Measurements from ENCODE around the gene CCDC90B. TPM values are rescaled to one million over a fixed set of nuclear protein-coding genes. Genes with fewer than 3 reads are reported as not detected.

Gene CCDC90B
- total and polyA plus RNA-seq, 2 donors (not counting 3 experiments of a cell fraction or from before 2014, with no cell fraction given) = 24.3 to 45.8 TPM

GRCh38 chr11:83284501-83285150 is 1.5 kb downstream of the CCDC90B start:
- peak overlapping the region; percentile 86 for H3K27ac ChIP-seq (ENCODE audit: insufficient read depth, low read depth, low read length)
- peak overlapping the region; percentile 90 for H3K9ac ChIP-seq (replicated peaks; ENCODE audit: extremely low read depth, insufficient read depth, low read length)
- no peaks in the 10 kb centered on the region for H4K20me1 ChIP-seq (replicated peaks; ENCODE audit: control insufficient read depth, extremely low read depth, insufficient read depth, low read length)
- peaks cover 36% of the 10 kb centered on the region for H3K79me2 ChIP-seq (ENCODE audit: control insufficient read depth, insufficient read depth, low read length)
- no peaks in the 10 kb centered on the region for H3K36me3 ChIP-seq (ENCODE audit: control insufficient read depth in 2 of 2, extremely low read depth in 1 of 2, insufficient read depth in 2 of 2, low read length in 2 of 2)
- intact Hi-C loops (cut with micrococcal nuclease) = loop anchor here (1.0 to 10.0 kb wide), 3 partner anchors 26 to 380 kb away; partner anchors contain the start of genes DDIAS and PRCP
- peak overlapping the region; percentile 83 for H3K4me2 ChIP-seq (ENCODE audit: insufficient read depth, low read length)
- FAIRE-seq (no peak), DNase-seq (ENCODE audit: low read depth, low spot score) (peak; percentile 36)
- POLR2A ChIA-PET = no interaction called here
- BruUV-seq (replicated peaks) = no TSS peak
- H3K9me3 ChIP-seq (replicated peaks; ENCODE audit: control insufficient read depth, insufficient read depth, low read length) = no peaks in the 10 kb centered on the region
- peak overlapping the region; percentile 47 to 100 (median 85) for H3K4me3 ChIP-seq (replicated peaks in 1 of 3; ENCODE audit: insufficient read depth in 1 of 3, low read depth in 1 of 3, low read length in 3 of 3)
- peaks cover 9% of the 10 kb centered on the region for H3K4me1 ChIP-seq (ENCODE audit: control insufficient read depth, extremely low read depth, insufficient read depth, low read length)
- H2AFZ ChIP-seq (ENCODE audit: low read depth, low read length) = no peak overlapping the region
- TF ChIP-seq MYC (IDR thresholded peaks at IDR 0.05; ENCODE audit: low read depth, low read length) = no peak
- no peak for TF ChIP-seq MAX (IDR thresholded peaks at IDR 0.05; ENCODE audit: insufficient read depth, insufficient read length)
- TF ChIP-seq GATA2 (IDR thresholded peaks at IDR 0.05; ENCODE audit: insufficient read depth, insufficient read length, low read depth, low read length) = no peak
- no peak for TF ChIP-seq CTCF (IDR thresholded peaks at IDR 0.05; ENCODE audit: extremely low read depth in 1 of 2, insufficient read depth in 1 of 2, low read depth in 1 of 2, low read length in 2 of 2)
- no peak for TF ChIP-seq FOS (IDR thresholded peaks at IDR 0.05; ENCODE audit: borderline replicate concordance, insufficient read depth, low read length)
- no peak for TF ChIP-seq POLR2A (IDR thresholded peaks at IDR 0.05; ENCODE audit: low read depth, low read length)
- TF ChIP-seq POLR2AphosphoS5 (IDR thresholded peaks at IDR 0.05; ENCODE audit: insufficient read depth, low read depth, low read length) = no peak
- no peak for TF ChIP-seq JUN (IDR thresholded peaks at IDR 0.05; ENCODE audit: borderline replicate concordance, insufficient read depth, insufficient read length, low read depth)
- TF ChIP-seq EZH2 (IDR thresholded peaks at IDR 0.05; ENCODE audit: borderline replicate concordance, low read depth, low read length, severe bottlenecking) = no peak
- no peaks in the 10 kb centered on the region for H3K9me1 ChIP-seq (replicated peaks; ENCODE audit: control insufficient read depth, extremely low read depth, insufficient read depth, low read length)
- CTCF ChIA-PET = interaction anchor here (0.8 to 1.3 kb wide), 2 partner anchors 8 to 26 kb away, joined by 3 to 4 read pairs; no protein-coding TSS in a partner anchor
- dilution Hi-C loops (cut with MboI; ENCODE audit: extremely low pct_ligation_motif_present, low sequenced_read_pairs) = no loop called here
- no peaks in the 10 kb centered on the region for H3K27me3 ChIP-seq (ENCODE audit: control insufficient read depth in 2 of 2, insufficient read depth in 2 of 2, low read length in 2 of 2)
